OCI-LY7 (cell line): Measurements from ENCODE around the gene TLE6.

Experiments used
- EZH2phosphoT487 ChIP-seq: fragments of 200-600 bp; sonication (generic); IDR thresholded peaks from 2 replicates; pipeline ENCODE4 v1.6.1; 2018; ENCODE audit warnings: low read depth, borderline replicate concordance, mild to moderate bottlenecking, mixed run types, antibody characterized with exemption, low read length, moderate library complexity, mixed read lengths
- TF ChIP-seq, protein P1 (sequence below): fragments of 200-600 bp; sonication (generic); conservative IDR thresholded peaks from 2 replicates; pipeline ENCODE4 v1.5.1; 2014; ENCODE audit warnings: mild to moderate bottlenecking, antibody characterized with exemption, low read length, moderate library complexity, mixed read lengths

DNA sequence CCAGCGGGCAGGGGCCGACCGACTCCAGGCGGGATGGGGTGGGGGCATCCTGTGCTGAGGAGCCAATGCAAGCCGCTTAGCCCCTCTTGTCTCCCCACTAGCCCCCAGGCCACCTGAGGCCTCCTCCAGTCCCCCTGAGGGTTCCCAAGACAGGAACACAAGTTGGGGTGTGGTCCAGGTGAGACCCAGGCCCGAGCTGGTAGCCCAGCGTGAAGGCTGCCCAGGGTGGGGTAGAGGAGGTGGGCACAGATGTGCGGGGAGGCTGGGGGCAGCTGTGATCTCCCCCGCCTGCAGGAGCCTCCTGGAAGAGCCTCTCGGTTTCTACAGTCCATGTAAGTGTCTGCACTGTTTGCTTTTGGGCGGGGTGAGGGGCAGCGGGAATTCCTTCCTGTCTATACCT, 10.4 kb downstream of the TLE6 start:
- no peak for TF ChIP-seq EZH2phosphoT487
- TF ChIP-seq, protein P1, sequence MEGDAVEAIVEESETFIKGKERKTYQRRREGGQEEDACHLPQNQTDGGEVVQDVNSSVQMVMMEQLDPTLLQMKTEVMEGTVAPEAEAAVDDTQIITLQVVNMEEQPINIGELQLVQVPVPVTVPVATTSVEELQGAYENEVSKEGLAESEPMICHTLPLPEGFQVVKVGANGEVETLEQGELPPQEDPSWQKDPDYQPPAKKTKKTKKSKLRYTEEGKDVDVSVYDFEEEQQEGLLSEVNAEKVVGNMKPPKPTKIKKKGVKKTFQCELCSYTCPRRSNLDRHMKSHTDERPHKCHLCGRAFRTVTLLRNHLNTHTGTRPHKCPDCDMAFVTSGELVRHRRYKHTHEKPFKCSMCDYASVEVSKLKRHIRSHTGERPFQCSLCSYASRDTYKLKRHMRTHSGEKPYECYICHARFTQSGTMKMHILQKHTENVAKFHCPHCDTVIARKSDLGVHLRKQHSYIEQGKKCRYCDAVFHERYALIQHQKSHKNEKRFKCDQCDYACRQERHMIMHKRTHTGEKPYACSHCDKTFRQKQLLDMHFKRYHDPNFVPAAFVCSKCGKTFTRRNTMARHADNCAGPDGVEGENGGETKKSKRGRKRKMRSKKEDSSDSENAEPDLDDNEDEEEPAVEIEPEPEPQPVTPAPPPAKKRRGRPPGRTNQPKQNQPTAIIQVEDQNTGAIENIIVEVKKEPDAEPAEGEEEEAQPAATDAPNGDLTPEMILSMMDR = no peak
